Calu3 (cell line): ENCODE results near the gene CD320. TPM values are rescaled to one million over a fixed set of nuclear protein-coding genes. Genes with fewer than 3 reads are reported as not detected.

Experiments
- BruUV-seq: library from RNA; stranded (reverse); fragments of 400-500 nt; replicated peaks from 2 replicates; lab custom pipeline; 2021; lab: Mats Ljungman, UMichigan
- CTCF ChIA-PET: fragments of 300-600 bp; sonication (Branson Sonifier 250); formaldehyde crosslinking; loops from one replicate; lab custom pipeline; 2022; ENCODE audit warnings: antibody characterized with exemption; lab: Charles Lee
- DNase-seq: peaks from one replicate; pipeline ENCODE4 v3.0.0; 2022
- H3K27ac Mint-ChIP-seq: one replicate; pipeline ENCODE4 v1.8.0; 2022; ENCODE audit warnings: mixed read lengths; ENCODE audit not compliant: unreplicated experiment
- H3K27me3 Mint-ChIP-seq: one replicate; pipeline ENCODE4 v1.8.0; 2022; ENCODE audit warnings: mixed read lengths; ENCODE audit not compliant: unreplicated experiment
- H3K36me3 Mint-ChIP-seq: one replicate; pipeline ENCODE4 v1.8.0; 2022; ENCODE audit warnings: mild to moderate bottlenecking, moderate library complexity, mixed read lengths; ENCODE audit not compliant: insufficient read depth, unreplicated experiment
- H3K4me1 Mint-ChIP-seq: one replicate; pipeline ENCODE4 v1.8.0; 2022; ENCODE audit warnings: mild to moderate bottlenecking, low read depth, mixed read lengths; ENCODE audit not compliant: unreplicated experiment
- H3K4me3 Mint-ChIP-seq: one replicate; pipeline ENCODE4 v1.8.0; 2022; ENCODE audit warnings: mild to moderate bottlenecking, low read depth, moderate library complexity, mixed read lengths; ENCODE audit not compliant: unreplicated experiment
- H3K9me3 Mint-ChIP-seq: one replicate; pipeline ENCODE4 v1.8.0; 2022; ENCODE audit warnings: low read depth, mixed read lengths; ENCODE audit not compliant: unreplicated experiment
- CTCF ChIP-seq: fragments of 200-600 bp; IDR thresholded peaks from one replicate; pipeline ENCODE4 v1.8.0; 2022; ENCODE audit warnings: antibody characterized with exemption; ENCODE audit not compliant: unreplicated experiment
- intact Hi-C: fragments of 100-400 bp; cut with micrococcal nuclease; formaldehyde crosslinking; loops from one replicate; pipeline ENCODE4 v1.10.0; 2022; ENCODE audit not compliant: unreplicated experiment
- total RNA-seq: library from RNA; stranded (reverse); gene quantifications from 2 replicates; pipeline ENCODE4 v1.2.3, GENCODE V29; 2022

The CD320 gene
- total RNA-seq, 1 experiment from 2014 or later: 54.0 TPM

- DNase-seq: no peak
- intact Hi-C loops: no loop called here
- CTCF ChIA-PET: no interaction called here
- TF ChIP-seq CTCF: no peak
- Mint-ChIP-seq H3K27me3 (peaks cover 25% of the 10 kb centered on the region), H3K4me1 (no peaks in the 10 kb centered on the region), H3K36me3 (peaks cover 5% of the 10 kb centered on the region), H3K4me3 (no peak overlapping the region), H3K9me3 (no peaks in the 10 kb centered on the region), H3K27ac (no peak overlapping the region)
- no TSS peak for BruUV-seq
Observed at GRCh38 chr19:8333767-8334457, 25.8 kb upstream of the CD320 start.

- no peak for TF ChIP-seq CTCF
- CTCF ChIA-PET: no interaction called here
- Mint-ChIP-seq H3K4me1 (no peaks in the 10 kb centered on the region), H3K4me3 (no peak overlapping the region), H3K36me3 (peaks cover 5% of the 10 kb centered on the region), H3K27ac (no peak overlapping the region), H3K27me3 (peaks cover 25% of the 10 kb centered on the region), H3K9me3 (no peaks in the 10 kb centered on the region)
- intact Hi-C loops: no loop called here
- BruUV-seq: no TSS peak
- DNase-seq: no peak
Observed at GRCh38 chr19:8332976-8333766, 25.0 kb upstream of the CD320 start.

- Mint-ChIP-seq H3K4me1 (no peaks in the 10 kb centered on the region), H3K4me3 (no peak overlapping the region), H3K36me3 (peaks cover 5% of the 10 kb centered on the region), H3K9me3 (no peaks in the 10 kb centered on the region), H3K27me3 (peaks cover 41% of the 10 kb centered on the region), H3K27ac (no peak overlapping the region)
- DNase-seq: no peak
- intact Hi-C loops: no loop called here
- TF ChIP-seq CTCF: no peak
- CTCF ChIA-PET: no interaction called here
- no TSS peak for BruUV-seq
Observed at GRCh38 chr19:8331263-8331845, 23.2 kb upstream of the CD320 start.

GRCh38 chr19:8329996-8330395 lies 21.8 kb upstream of the CD320 start:
- Mint-ChIP-seq H3K9me3 (no peaks in the 10 kb centered on the region), H3K27me3 (peaks cover 42% of the 10 kb centered on the region), H3K4me3 (no peak overlapping the region), H3K27ac (no peak overlapping the region), H3K36me3 (peaks cover 5% of the 10 kb centered on the region), H3K4me1 (no peaks in the 10 kb centered on the region)
- intact Hi-C loops: no loop called here
- no peak for DNase-seq
- no peak for TF ChIP-seq CTCF
- CTCF ChIA-PET: no interaction called here
- BruUV-seq: no TSS peak
